Stimulated activated CD4-positive, alpha-beta T cell treated with anti-CD3 and anti-CD28 coated beads, Interleukin-1b, Interleukin-23, amount 100 ng/mL, for 4 hours (primary cell): ENCODE results near the gene DYNLT5.
"Not testable (repeated sequence)": the region's sequence is repeated elsewhere in the genome, so short reads cannot be mapped to it uniquely, and the experiment has no call there.

Experiments used
- DNase-seq, 2 donors: peaks; one replicate each; pipeline ENCODE4 v3.0.0-alpha.2; 2020; ENCODE audit warnings: low read depth in 2 of 2

Gene DYNLT5

GRCh38 chr1:66750577-66750976, 1.7 kb upstream of the DYNLT5 start:
- DNase-seq, result no peak

DNA sequence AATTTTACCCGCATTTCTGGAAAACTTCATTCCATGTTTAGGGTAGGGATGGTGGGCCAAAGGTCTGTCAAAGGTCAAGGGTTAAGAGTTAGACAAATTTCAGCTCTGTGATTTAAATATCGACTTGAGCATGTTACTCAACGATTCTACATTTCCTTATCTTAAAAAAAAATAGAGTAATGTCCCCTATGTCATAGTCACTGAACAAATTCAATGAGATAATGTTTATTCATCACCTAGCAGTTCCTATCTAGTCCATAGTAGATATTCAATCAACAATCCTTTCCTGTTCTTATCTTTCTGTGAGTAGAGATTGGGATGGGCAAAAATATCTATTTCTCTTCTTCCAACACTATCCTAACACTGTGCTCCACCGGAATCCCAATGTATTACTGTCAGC, 1.1 kb upstream of the DYNLT5 start:
- no peak for DNase-seq

DNA sequence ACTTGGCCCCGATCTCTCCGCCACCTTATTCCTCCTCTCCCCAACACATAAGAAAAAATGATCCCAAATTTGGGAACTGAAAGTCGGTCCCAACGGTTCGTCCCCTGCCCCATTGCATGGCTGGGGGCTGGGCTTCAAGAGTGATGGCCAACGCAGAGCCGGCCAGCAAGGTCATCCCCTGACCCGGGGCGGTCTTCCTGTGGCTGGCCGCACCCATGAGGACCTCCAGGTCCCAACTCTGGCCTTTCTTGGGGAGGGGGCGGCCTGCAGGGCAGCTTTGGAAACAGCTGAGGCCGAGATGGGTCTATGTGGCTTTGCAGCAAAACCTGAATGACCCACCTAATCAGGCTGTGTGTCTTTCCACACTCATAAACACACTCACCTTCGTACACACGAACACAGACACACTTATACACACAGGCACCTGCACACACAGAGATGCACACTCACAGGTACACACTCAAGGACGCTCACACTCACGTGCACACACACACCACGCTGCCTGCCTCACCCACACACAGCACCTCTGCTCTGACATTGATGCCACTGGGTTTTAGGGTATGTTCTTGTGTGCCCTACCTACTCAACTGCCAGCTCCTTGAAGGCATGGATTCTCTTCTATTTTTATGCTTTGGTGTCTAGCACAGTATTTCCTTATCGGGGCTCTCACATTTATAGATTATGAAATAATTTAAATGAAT, 562 bp downstream of the DYNLT5 start:
- DNase-seq, result no peak

- no peak for DNase-seq
Observed at GRCh38 chr1:66757722-66758240, 5.5 kb downstream of the DYNLT5 start.

DNA sequence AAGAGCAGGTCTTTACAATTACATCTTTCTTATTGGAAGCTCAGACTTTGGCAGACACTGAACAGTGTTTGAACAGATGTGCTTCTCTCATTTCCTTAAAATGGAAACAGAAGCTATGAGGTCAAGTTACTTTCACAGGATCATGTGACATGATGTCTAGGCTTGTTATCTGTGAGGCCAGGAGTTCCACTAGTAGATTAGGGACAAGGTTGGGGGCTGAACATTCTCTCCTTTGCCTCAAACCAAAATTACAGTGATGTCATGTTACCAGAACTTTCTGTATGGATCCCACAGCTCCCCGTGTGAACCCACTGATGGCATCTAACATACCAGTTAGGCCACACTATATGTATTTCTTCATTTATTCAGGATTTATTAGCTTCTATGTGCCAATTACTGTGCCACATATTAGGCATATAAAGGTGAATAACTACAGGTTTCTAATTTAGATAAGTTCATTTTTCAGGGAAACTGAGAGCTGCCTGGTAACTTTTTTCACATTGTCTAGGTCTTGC, 6.0 kb downstream of the DYNLT5 start:
- DNase-seq, result no peak

- no peak for DNase-seq
Observed at GRCh38 chr1:66760506-66760905, 8.2 kb downstream of the DYNLT5 start.

DNA sequence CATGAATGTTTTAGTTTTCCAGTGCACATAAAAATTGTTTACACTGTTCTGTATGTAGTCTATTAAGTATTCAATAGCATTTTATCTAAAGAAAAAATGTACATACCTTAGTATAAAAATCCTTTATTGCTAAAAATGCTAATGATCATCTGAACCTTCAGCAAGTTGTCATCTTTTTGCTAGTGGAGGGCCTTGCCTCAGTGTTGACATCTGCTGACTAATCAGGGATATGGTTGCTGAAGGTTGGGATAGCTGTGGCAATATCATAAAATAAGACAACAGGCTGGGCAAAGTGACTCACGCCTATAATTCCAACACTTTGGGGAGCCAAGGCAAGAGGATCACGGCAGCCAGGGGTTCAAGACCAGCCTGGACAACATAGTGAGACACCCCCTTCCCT, 9.0 kb downstream of the DYNLT5 start:
- no peak for DNase-seq

GRCh38 chr1:66764994-66765578, 12.8 kb downstream of the DYNLT5 start:
- DNase-seq, result peak; percentile 4 to 56

- no peak for DNase-seq
Observed at GRCh38 chr1:66767626-66768025, 15.4 kb downstream of the DYNLT5 start.

GRCh38 chr1:66768965-66769364, 16.7 kb downstream of the DYNLT5 start:
- DNase-seq, result no peak

DNA sequence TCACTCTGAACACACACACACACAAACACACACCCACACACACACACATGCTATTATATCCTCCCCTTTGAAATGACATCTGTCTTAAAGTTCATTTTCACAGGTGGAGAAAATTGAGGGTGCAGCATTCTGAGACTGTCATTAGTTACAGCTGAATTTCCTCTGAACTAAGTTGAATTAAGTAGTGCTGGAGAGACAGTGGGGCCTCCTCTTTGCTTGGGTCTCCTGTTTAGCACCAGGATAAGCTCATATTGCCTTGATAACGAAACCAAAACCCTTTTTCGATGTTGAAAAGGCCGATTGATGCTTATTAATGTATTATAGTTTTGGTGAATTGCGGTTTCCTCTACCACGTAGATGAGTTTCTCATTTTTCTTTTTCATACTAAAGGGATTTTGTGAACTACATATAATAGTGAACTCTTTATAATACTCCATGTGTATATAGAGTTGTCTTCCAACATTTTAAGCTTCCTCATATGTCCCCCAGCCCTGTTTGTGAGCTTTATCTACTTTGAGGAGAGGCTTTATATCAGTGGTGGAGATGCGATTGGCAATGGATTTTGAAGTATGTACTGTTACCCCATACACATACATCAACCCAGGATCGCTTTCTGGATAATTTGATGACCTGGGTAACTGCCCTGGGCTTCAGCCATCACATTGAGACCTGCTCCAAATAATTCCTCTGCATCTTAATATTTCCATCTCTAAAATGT, 17.4 kb downstream of the DYNLT5 start:
- no peak for DNase-seq

- no peak for DNase-seq
Observed at GRCh38 chr1:66770240-66770639, 18.0 kb downstream of the DYNLT5 start.

DNA sequence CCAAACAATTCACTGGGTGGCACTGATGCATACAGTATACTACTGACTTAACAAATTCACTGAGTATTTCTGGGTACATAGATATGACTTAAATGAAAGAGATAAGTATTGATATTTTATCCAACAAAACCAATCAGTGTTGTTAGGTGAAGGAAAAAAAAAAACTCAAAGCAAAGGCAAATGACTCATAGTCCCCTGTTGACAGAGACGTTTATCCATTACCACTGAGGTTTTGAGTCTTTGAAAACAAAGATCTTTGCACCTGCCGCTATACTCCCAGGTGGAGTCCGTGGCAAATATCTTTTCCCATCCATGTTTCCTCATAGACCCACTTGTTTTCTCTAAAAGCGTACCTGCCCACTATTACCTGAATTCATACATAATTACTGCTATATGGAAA, 18.4 kb downstream of the DYNLT5 start:
- DNase-seq, result no peak

- DNase-seq, result no peak
Observed at GRCh38 chr1:66773227-66773626, 21.0 kb downstream of the DYNLT5 start.

GRCh38 chr1:66774438-66774837, 22.2 kb downstream of the DYNLT5 start:
- DNase-seq, result no peak

GRCh38 chr1:66775646-66776045, 23.4 kb downstream of the DYNLT5 start:
- DNase-seq, result no peak

GRCh38 chr1:66777831-66778230, 25.6 kb downstream of the DYNLT5 start:
- DNase-seq, result no peak

GRCh38 chr1:66778266-66778665, 26.0 kb downstream of the DYNLT5 start:
- no peak for DNase-seq

DNA sequence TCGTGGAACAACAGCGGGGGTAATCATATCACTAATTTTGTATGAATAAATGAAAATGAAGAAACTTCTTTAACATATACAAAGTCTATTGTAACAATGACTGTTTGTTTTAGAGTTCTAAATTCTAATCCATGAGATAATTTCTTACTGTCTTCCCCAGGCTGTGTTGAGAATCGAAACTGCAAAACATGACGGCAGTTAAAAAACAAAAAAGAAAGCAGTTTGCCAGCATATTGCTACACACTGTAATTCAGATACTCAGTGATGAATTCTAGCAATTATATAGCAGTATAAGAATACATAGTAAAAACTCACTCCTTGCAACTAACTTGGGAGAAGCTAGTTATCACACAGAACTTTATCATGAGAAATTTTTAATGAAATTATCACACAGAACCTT, 26.7 kb downstream of the DYNLT5 start:
- no peak for DNase-seq

GRCh38 chr1:66779475-66780078, 27.3 kb downstream of the DYNLT5 start:
- DNase-seq, result no peak

- DNase-seq, result not testable (repeated sequence)
Observed at GRCh38 chr1:66785800-66786199, 33.5 kb downstream of the DYNLT5 start.

DNA sequence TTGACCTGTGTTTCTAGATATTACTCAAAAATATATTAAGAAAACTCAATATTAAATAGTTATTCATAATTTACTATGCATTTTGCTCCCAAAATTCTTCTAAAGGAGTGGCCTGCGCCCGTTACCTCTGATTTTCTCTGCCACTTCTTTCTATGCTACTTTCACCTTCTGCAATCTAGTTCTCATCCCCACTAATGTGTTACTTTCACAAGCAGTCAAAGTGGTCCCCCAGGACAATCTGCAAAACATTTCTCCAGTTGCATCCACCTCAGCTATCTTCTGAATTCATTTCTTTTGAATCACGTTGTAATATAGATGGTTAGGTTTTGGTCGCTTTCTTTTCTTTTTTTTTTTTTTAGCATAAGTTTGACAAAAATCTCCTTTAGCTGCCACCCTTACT, 35.4 kb downstream of the DYNLT5 start:
- no peak for DNase-seq
